ENCODE results near the gene ZFYVE28. TPM values are rescaled to one million over a fixed set of nuclear protein-coding genes. Genes with fewer than 3 reads are reported as not detected.

ZFYVE28 gene
- total RNA-seq, 1 experiment from 2014 or later: 0.82 TPM

DNA sequence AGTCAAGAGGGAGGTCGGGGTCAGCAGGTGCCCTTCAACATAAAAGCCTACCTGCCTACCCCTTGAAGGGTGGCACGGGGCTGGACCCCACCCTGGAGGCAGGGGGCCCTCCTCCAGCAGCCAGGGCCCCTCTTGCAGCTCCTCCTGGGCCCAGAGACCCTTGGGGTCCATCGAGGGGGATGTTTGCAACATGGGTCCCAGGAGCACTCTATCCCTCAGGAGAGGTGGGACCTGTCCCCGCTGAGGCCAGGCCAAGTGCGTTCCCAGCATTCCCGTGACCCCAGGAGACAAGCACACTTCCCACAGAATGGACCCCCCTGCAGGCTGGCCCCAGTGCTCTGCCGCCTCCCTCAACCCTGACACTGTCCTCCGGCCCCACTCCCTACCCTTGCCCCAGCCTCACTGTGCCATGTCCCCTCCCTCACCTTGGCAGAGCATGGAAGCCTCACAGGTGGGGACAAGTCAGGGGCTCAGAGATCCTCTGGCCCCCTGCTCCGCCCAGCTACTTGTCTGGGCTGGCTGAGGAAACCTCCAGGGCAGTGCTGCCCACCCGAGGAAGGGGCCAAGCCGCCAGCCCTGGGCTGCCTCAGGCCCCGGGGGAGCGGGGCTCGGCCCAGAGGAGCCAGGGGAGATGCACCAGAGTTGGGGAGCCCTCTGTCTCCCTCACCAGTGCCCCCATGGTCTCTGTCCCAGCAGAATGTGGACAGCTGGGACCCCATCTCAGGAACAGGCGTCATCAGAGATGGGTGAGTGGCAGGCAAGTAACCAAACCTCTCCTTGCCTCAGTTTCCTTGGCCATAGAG is 158.7 kb downstream of the ZFYVE28 start:
- Mint-ChIP-seq H3K27me3 (ENCODE audit: insufficient read depth, unreplicated experiment) (no peaks in the 10 kb centered on the region), H3K27ac (ENCODE audit: unreplicated experiment) (no peak overlapping the region), H3K4me1 (ENCODE audit: low read depth, unreplicated experiment) (no peaks in the 10 kb centered on the region), H3K4me3 (ENCODE audit: unreplicated experiment) (peak overlapping the region; percentile 64), H3K36me3 (ENCODE audit: insufficient read depth, unreplicated experiment) (peaks cover under 1% of the 10 kb centered on the region), H3K9me3 (ENCODE audit: unreplicated experiment) (no peaks in the 10 kb centered on the region)
- Histone ChIP-seq H3K4me3 (ENCODE audit: low read depth, low read length) (no peak overlapping the region), H3K9me3 (no peaks in the 10 kb centered on the region), H3K36me3 (ENCODE audit: control insufficient read depth, insufficient read depth, low read length) (no peaks in the 10 kb centered on the region), H3K4me1 (0 out of 2 replicates have a peak, but pooled peaks cover 5% of the 10 kb centered on the region), H3K27me3 (replicated peaks; ENCODE audit: control insufficient read depth, insufficient read depth, low read length) (no peaks in the 10 kb centered on the region)
- no TSS peak for BruUV-seq (replicated peaks)
- ChIA-PET CTCF (no interaction called here), POLR2A (no interaction called here)
- TF ChIP-seq, protein P1, sequence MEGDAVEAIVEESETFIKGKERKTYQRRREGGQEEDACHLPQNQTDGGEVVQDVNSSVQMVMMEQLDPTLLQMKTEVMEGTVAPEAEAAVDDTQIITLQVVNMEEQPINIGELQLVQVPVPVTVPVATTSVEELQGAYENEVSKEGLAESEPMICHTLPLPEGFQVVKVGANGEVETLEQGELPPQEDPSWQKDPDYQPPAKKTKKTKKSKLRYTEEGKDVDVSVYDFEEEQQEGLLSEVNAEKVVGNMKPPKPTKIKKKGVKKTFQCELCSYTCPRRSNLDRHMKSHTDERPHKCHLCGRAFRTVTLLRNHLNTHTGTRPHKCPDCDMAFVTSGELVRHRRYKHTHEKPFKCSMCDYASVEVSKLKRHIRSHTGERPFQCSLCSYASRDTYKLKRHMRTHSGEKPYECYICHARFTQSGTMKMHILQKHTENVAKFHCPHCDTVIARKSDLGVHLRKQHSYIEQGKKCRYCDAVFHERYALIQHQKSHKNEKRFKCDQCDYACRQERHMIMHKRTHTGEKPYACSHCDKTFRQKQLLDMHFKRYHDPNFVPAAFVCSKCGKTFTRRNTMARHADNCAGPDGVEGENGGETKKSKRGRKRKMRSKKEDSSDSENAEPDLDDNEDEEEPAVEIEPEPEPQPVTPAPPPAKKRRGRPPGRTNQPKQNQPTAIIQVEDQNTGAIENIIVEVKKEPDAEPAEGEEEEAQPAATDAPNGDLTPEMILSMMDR (IDR thresholded peaks at IDR 0.05; ENCODE audit: insufficient read depth in 1 of 2, low read depth in 1 of 2, low read length in 1 of 2, severe bottlenecking in 1 of 2, unreplicated experiment in 1 of 2): no peak
- intact Hi-C loops (cut with micrococcal nuclease; ENCODE audit: unreplicated experiment): loop anchor here (5.0 kb wide), 1 partner anchor 547 kb away; the partner anchor contains the start of gene SLBP
- peak in 1 of 2 experiments; percentile 30 for DNase-seq

DNA sequence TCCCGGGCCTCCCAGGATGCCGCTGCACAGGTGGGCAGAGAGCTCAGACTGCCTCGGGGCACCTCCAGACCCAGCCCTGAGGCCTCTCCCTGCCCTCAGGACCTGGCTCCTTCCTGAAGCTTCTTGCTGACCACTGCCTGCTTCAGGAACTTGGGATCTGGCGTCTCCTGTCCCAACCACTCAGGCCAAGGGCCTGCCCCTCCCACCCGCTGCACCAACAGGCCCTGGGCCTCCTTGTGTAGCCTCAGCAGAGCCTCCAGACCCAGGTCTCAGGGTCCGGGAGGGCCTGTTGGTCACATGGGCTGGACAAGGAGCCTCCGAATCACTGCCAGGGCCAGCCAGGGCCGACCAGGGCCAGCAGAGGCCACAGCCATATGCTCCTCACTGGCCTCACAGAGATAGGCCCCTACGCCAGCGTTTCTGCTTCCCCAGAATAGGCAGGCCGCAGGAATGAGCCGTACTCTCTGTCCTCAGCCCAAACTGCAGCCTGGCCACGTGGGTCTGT is 159.4 kb downstream of the ZFYVE28 start:
- Mint-ChIP-seq H3K9me3 (ENCODE audit: unreplicated experiment) (no peaks in the 10 kb centered on the region), H3K36me3 (ENCODE audit: insufficient read depth, unreplicated experiment) (peaks cover 7% of the 10 kb centered on the region), H3K4me3 (ENCODE audit: unreplicated experiment) (no peak overlapping the region), H3K27ac (ENCODE audit: unreplicated experiment) (no peak overlapping the region), H3K27me3 (ENCODE audit: insufficient read depth, unreplicated experiment) (no peaks in the 10 kb centered on the region), H3K4me1 (ENCODE audit: low read depth, unreplicated experiment) (no peaks in the 10 kb centered on the region)
- CTCF ChIA-PET: no interaction called here
- intact Hi-C loops (cut with micrococcal nuclease; ENCODE audit: unreplicated experiment): no loop called here
- Histone ChIP-seq H3K36me3 (ENCODE audit: control insufficient read depth, insufficient read depth, low read length) (no peaks in the 10 kb centered on the region), H3K27me3 (replicated peaks; ENCODE audit: control insufficient read depth, insufficient read depth, low read length) (no peaks in the 10 kb centered on the region), H3K9me3 (no peaks in the 10 kb centered on the region), H3K4me3 (ENCODE audit: low read depth, low read length) (no peak overlapping the region), H3K4me1 (0 out of 2 replicates have a peak, but pooled peaks cover 5% of the 10 kb centered on the region)
- TF ChIP-seq, protein P1 (IDR thresholded peaks at IDR 0.05; ENCODE audit: insufficient read depth in 1 of 2, low read depth in 1 of 2, low read length in 1 of 2, severe bottlenecking in 1 of 2, unreplicated experiment in 1 of 2): no peak
- BruUV-seq (replicated peaks): no TSS peak
- peak in 1 of 2 experiments; percentile 31 for DNase-seq
- POLR2A ChIA-PET: no interaction called here

DNA sequence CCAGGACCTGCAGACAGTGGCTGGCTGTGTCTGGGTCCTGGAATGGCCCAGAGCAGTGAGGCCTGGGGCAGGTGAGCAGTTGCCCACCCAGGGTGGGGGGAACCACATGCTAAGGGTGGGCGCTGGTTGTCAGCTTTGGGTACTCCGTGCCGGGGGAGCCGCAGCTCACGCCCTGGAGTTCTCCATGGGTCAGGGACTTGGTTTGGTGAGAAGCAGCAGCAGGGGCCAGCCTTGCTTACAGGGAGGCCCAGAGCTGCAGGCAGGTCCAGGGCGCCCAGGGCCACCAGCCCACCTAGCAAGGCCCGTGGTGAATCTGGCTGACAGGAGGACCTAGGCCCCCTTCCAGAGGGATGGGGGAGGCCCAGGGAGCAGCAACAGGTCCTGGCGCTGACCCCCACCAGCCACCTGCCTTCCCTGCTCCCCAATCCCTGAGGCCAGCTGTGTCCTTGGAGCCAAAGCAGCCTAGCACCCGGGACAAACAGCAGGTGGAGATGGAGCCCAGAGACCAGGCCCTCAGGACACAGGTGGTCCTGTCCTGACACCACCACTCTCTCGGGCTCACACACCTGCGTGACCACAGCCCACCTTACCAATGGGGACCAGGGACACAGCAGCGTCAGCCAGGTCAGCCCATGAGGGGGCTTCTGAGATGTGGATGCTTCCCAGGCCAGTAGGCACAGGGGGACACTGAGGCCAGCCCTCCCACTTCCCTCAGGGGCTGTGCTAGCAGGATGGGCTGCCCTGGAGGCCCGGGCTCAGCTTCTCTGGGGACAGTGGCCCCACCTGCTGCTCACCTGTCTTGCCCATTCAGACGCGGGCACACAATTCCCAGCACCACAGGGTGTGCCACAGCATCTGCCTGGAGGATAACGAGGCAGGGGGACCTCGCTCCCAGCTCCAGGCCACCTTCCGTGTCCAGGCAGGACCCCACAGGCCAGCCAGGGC is 160.1 kb downstream of the ZFYVE28 start:
- Mint-ChIP-seq H3K4me1 (ENCODE audit: low read depth, unreplicated experiment) (no peaks in the 10 kb centered on the region), H3K9me3 (ENCODE audit: unreplicated experiment) (no peaks in the 10 kb centered on the region), H3K27ac (ENCODE audit: unreplicated experiment) (no peak overlapping the region), H3K27me3 (ENCODE audit: insufficient read depth, unreplicated experiment) (no peaks in the 10 kb centered on the region), H3K36me3 (ENCODE audit: insufficient read depth, unreplicated experiment) (peaks cover 11% of the 10 kb centered on the region), H3K4me3 (ENCODE audit: unreplicated experiment) (no peak overlapping the region)
- ChIA-PET CTCF (no interaction called here), POLR2A (no interaction called here)
- Histone ChIP-seq H3K36me3 (ENCODE audit: control insufficient read depth, insufficient read depth, low read length) (no peaks in the 10 kb centered on the region), H3K4me1 (0 out of 2 replicates have a peak, but pooled peaks cover 5% of the 10 kb centered on the region), H3K4me3 (ENCODE audit: low read depth, low read length) (no peak overlapping the region), H3K27me3 (replicated peaks; ENCODE audit: control insufficient read depth, insufficient read depth, low read length) (no peaks in the 10 kb centered on the region), H3K9me3 (no peaks in the 10 kb centered on the region)
- intact Hi-C loops (cut with micrococcal nuclease; ENCODE audit: unreplicated experiment): no loop called here
- BruUV-seq (replicated peaks): no TSS peak
- DNase-seq: peak in 1 of 2 experiments; percentile 28
- TF ChIP-seq, protein P1 (IDR thresholded peaks at IDR 0.05; ENCODE audit: insufficient read depth in 1 of 2, low read depth in 1 of 2, low read length in 1 of 2, severe bottlenecking in 1 of 2, unreplicated experiment in 1 of 2): no peak

Measured in Caco-2 (cell line).